Keratinocyte (primary cell): ENCODE results near the gene DNAH2. TPM values are rescaled to one million over a fixed set of nuclear protein-coding genes. Genes with fewer than 3 reads are reported as not detected.

ENCODE experiments used
- DNase-seq: peaks from one replicate; pipeline ENCODE4 v3.0.0-alpha.2; 2011; ENCODE audit warnings: low read depth, missing footprints, low spot score
- FAIRE-seq: peaks from 2 replicates; lab custom pipeline; 2011; peaks lifted over from hg19 to GRCh38; lab: Jason Lieb, UNC
- H2AFZ ChIP-seq: 2 replicates; pipeline ENCODE4 v1.6.0; 2012; ENCODE audit warnings: low read length, control low read depth, inconsistent platforms; ENCODE audit not compliant: control insufficient read depth
- H3K27ac ChIP-seq: 2 replicates; pipeline ENCODE4 v1.5.1; 2011; ENCODE audit warnings: low read length; ENCODE audit not compliant: control insufficient read depth, insufficient read depth
- H3K27me3 ChIP-seq: 3 replicates; pipeline ENCODE4 v1.6.0; 2011; ENCODE audit warnings: low read length; ENCODE audit not compliant: control insufficient read depth, insufficient read depth; ENCODE audit errors: extremely low read depth
- H3K36me3 ChIP-seq, 2 experiments: 2 replicates in 1 of 2; 3 replicates in 1 of 2; pipeline ENCODE4 v1.5.1; 2011; ENCODE audit warnings: low read length in 2 of 2, mild to moderate bottlenecking in 1 of 2; ENCODE audit not compliant: control insufficient read depth in 2 of 2, insufficient read depth in 2 of 2; ENCODE audit errors: extremely low read depth in 1 of 2
- H3K4me1 ChIP-seq: 3 replicates; pipeline ENCODE4 v1.5.1; 2011; ENCODE audit warnings: low read length; ENCODE audit not compliant: control insufficient read depth, insufficient read depth; ENCODE audit errors: extremely low read depth
- H3K4me2 ChIP-seq: 3 replicates; pipeline ENCODE4 v1.6.0; 2011; ENCODE audit warnings: low read depth, low read length; ENCODE audit not compliant: control insufficient read depth, insufficient read depth; ENCODE audit errors: extremely low read depth
- H3K4me3 ChIP-seq, 3 experiments: fragments of 200-600 bp in 1 of 3; sonication (generic) in 1 of 3; 2 replicates in 2 of 3; 3 replicates in 1 of 3; pipeline ENCODE4 v1.5.1; 2011 to 2016; ENCODE audit warnings: low read length in 3 of 3, mild to moderate bottlenecking in 3 of 3, control low read depth in 2 of 3, inconsistent platforms in 1 of 3, low read depth in 1 of 3, mixed read lengths in 1 of 3, mixed run types in 1 of 3, moderate library complexity in 1 of 3; ENCODE audit not compliant: control insufficient read depth in 2 of 3, insufficient read depth in 2 of 3; ENCODE audit errors: extremely low read depth in 1 of 3
- H3K79me2 ChIP-seq: 2 replicates; pipeline ENCODE4 v1.6.0; 2012; ENCODE audit warnings: low read length; ENCODE audit not compliant: control insufficient read depth, insufficient read depth
- H3K9ac ChIP-seq: 3 replicates; pipeline ENCODE4 v1.6.0; 2011; ENCODE audit warnings: low read length; ENCODE audit not compliant: control insufficient read depth, insufficient read depth; ENCODE audit errors: extremely low read depth
- H3K9me1 ChIP-seq: 3 replicates; pipeline ENCODE4 v1.6.0; 2011; ENCODE audit warnings: low read length; ENCODE audit not compliant: control insufficient read depth, insufficient read depth; ENCODE audit errors: extremely low read depth
- H3K9me3 ChIP-seq: 2 replicates; pipeline ENCODE4 v1.5.1; 2012; ENCODE audit warnings: low read depth, low read length; ENCODE audit not compliant: control insufficient read depth
- H4K20me1 ChIP-seq: 3 replicates; pipeline ENCODE4 v1.6.0; 2011; ENCODE audit warnings: low read length; ENCODE audit not compliant: control insufficient read depth, insufficient read depth; ENCODE audit errors: extremely low read depth
- CTCF ChIP-seq, 3 experiments: IDR thresholded peaks in 1 of 3; conservative IDR thresholded peaks in 1 of 3; optimal IDR thresholded peaks in 1 of 3; 2 replicates in 2 of 3; 3 replicates in 1 of 3; pipeline versions ENCODE3 to v1.5.1; 2011; ENCODE audit warnings: low read length in 3 of 3, mild to moderate bottlenecking in 3 of 3, moderate library complexity in 2 of 3, control low read depth in 1 of 3, inconsistent platforms in 1 of 3; ENCODE audit not compliant: insufficient read depth in 2 of 3; ENCODE audit errors: extremely low read depth in 1 of 3
- EZH2 ChIP-seq: IDR thresholded peaks from one replicate; pipeline ENCODE4 v1.6.1; 2012; ENCODE audit warnings: inconsistent platforms, mild to moderate bottlenecking, low read length, moderate library complexity
- dilution Hi-C: fragments of 300-500 bp; cut with MboI; formaldehyde crosslinking; loops from one replicate; pipeline ENCODE4 v1.7.0; 2020; ENCODE audit warnings: low sequenced_read_pairs; ENCODE audit not compliant: extremely low pct_ligation_motif_present
- polyA plus RNA-seq, 5 experiments: library from polyadenylated mRNA; depleted of rRNA in 3 of 5; stranded (reverse) in 3 of 5; stranded (forward) in 1 of 5; unstranded in 1 of 5; fragments of >200 nt; gene quantifications; 1 replicate in 1 of 5; 2 replicates in 3 of 5; 3 replicates in 1 of 5; pipeline versions ENCODE4 v1.2.1 to v1.2.3, GENCODE V29; 2011 to 2012; ENCODE audit warnings: missing spikeins in 2 of 5, low read depth in 1 of 5, low replicate concordance in 1 of 5

DNAH2 gene
- polyA plus RNA-seq, 1 donor (not counting 4 experiments of a cell fraction or from before 2014, with no cell fraction given), result 0.13 TPM

GRCh38 chr17:7833795-7834541, 116.4 kb downstream of the DNAH2 start, which contains the start of gene KDM6B:
TSS of gene KDM6B (plus strand) at chr17:7834217. CDS start at chr17:7845555, 11,338 bp downstream.
- Histone ChIP-seq H3K4me3 (peak within 1 kb of the TSS; percentile 67 to 85 (median 79)), H3K36me3 (no peaks in the 10 kb centered on the region), H3K4me1 (peaks cover 23% of the 10 kb centered on the region), H3K9me3 (no peaks in the 10 kb centered on the region), H2AFZ (peak within 1 kb of the TSS; percentile 83), H3K27me3 (no peaks in the 10 kb centered on the region), H3K27ac (peak within 1 kb of the TSS; percentile 95), H3K4me2 (peak within 1 kb of the TSS; percentile 97), H3K79me2 (peaks cover 6% of the 10 kb centered on the region), H4K20me1 (no peaks in the 10 kb centered on the region), H3K9me1 (no peaks in the 10 kb centered on the region), H3K9ac (peak within 1 kb of the TSS; percentile 97)
- FAIRE-seq (peak; percentile 96), DNase-seq (no peak)
- dilution Hi-C loops, result no loop called here
- TF ChIP-seq CTCF (optimal IDR thresholded peaks at IDR 0.05 in 1 of 3, IDR thresholded peaks at IDR 0.05 in 1 of 3, conservative IDR thresholded peaks at IDR 0.05 in 1 of 3; ENCODE audit: extremely low read depth in 1 of 3, insufficient read depth in 2 of 3, low read length in 3 of 3) (peak in 1 of 3 experiments; percentile 4), EZH2 (no peak)

- peak overlapping the region; percentile 95 for H3K27ac ChIP-seq
- H3K4me3 ChIP-seq, result peak overlapping the region; percentile 67 to 85 (median 79)
- H2AFZ ChIP-seq, result peak overlapping the region; percentile 83
- H3K9me1 ChIP-seq, result no peaks in the 10 kb centered on the region
- no peaks in the 10 kb centered on the region for H3K9me3 ChIP-seq
- peaks cover 7% of the 10 kb centered on the region for H3K79me2 ChIP-seq
- H3K9ac ChIP-seq, result peak overlapping the region; percentile 97
- H3K4me2 ChIP-seq, result peak overlapping the region; percentile 97
- H3K36me3 ChIP-seq, result peaks cover 0 to 3% of the 10 kb centered on the region in 2 experiments
- FAIRE-seq (no peak), DNase-seq (no peak)
- dilution Hi-C loops, result no loop called here
- peaks cover 29% of the 10 kb centered on the region for H3K4me1 ChIP-seq
- no peak for TF ChIP-seq EZH2
- TF ChIP-seq CTCF (optimal IDR thresholded peaks at IDR 0.05 in 1 of 3, IDR thresholded peaks at IDR 0.05 in 1 of 3, conservative IDR thresholded peaks at IDR 0.05 in 1 of 3; ENCODE audit: extremely low read depth in 1 of 3, insufficient read depth in 2 of 3, low read length in 3 of 3), result no peak
- no peaks in the 10 kb centered on the region for H3K27me3 ChIP-seq
- H4K20me1 ChIP-seq, result no peaks in the 10 kb centered on the region
Measured at GRCh38 chr17:7834542-7834956, 117.0 kb downstream of the DNAH2 start.
